SKM-1 (cell line): ENCODE results near the gene TNKS2.
A peak's percentile ranks its signal among the peaks of the same experiment; 100 is the strongest.
"Not testable (repeated sequence)": the region's sequence is repeated elsewhere in the genome, so short reads cannot be mapped to it uniquely, and the experiment has no call there.

ENCODE experiments used
- DNase-seq: peaks from one replicate; lab custom pipeline; 2025; ENCODE audit not compliant: unreplicated experiment; lab: John Stamatoyannopoulos, UW

TNKS2 gene

DNA sequence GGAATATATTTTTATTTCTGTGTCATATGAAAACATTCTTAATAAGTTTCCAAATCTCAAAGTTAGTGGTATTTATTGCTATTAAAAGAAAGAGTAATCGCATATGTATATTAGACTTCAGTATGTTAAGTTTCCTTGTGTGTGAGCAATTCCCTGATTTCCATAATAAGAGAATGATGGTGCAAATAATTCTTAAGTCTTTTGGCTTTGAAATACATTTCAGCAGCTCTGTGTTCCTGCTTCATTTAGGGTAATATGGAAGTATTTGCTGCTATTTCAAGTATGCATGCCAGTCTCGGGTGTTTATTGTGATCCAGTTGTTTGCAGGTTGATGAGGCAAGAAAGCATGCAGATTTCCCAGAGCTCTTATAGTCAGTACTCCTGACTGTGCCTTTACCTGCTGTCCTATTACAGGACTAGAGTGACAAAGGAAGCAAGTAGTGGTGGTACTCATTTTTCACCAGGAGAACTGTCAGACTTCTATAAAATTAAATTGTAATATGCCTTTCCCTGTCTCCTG lies 67.4 kb downstream of the TNKS2 start:
- no peak for DNase-seq

DNA sequence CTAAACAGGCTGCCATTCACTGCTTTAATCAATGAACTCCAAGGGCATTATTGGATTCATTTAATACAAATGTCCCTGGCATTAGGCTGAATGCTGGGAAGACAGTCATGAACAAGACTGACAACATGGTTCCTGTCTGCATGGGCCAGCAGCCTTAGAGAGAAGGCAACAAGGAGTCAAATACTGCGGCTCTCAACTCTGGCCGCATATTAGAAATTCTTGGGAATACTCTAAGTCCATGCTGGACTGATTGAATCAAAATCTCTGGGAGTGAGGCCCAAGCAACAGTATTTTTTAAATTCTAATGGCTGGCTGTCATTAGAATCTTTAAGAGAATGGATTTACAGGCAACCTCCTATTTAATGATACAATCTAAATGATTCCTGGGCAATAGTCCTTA lies 76.9 kb downstream of the TNKS2 start:
- DNase-seq, result no peak

DNA sequence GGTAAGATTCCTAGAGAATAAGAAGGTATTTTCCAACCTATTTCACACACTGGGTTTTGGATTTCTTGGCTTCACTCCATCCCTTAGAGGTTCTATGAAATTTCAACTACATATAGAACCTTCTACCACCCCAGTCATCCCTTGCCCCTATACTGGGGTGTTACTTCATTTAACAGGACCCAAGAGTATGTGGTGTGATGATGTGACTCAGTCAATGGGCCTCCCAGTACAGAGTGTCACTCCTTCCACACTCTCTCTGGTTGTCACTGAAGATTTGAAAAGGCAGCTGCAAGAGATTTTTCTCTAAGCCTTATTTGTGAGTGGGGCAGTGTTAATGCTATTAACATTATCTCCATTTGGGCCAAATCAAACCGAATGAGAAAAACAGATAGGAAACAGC lies 77.6 kb downstream of the TNKS2 start:
- DNase-seq, result no peak

DNA sequence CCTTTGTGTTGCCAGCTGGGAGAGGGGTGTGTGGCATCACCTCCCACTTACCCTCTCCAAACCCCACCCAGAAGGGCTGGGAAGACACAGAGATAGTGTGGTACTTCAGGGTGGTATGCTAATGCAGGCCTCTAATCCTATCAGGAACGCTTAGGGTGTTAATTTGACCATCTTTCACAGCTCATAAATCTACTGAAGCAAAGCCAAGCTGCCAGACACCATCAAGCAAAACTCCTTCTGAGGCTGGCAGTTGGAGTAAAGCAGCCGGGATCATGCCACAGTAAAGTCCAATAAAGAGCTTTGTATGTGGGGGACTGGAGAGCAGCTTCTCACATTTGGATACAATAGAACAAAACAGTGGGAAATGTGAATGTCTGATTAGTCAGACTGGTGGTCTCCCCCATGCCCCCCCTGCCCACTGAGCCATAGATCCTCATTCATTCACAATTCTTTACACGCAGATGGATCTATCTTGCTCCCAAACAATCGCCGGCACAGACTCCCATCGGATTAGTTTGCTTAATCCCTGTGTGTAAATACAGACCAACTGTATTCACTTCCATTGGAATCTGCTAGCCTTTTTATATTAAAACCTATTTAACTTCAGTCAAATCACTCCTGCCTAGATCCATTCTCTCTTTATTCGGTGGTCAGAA lies 81.4 kb downstream of the TNKS2 start:
- DNase-seq, result no peak

DNA sequence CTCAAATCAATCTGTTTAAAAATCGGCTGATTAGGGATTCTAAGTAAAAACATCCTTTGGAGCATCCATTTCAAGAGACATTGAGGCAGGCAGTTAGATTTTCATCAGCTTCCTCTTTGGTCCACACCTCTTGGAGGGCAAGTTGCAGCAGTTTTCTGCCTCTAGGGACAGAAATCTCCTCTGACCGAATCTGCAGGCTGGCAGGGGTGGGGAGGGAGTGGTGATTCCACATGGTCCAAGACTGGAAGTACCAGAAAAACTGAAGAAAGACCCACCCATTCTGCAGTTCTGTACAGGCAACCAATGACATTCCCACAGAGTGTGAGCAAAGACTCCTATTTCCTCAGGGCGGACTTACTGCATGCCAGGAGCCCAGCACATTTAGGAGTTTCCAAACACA lies 82.1 kb downstream of the TNKS2 start:
- no peak for DNase-seq

DNA sequence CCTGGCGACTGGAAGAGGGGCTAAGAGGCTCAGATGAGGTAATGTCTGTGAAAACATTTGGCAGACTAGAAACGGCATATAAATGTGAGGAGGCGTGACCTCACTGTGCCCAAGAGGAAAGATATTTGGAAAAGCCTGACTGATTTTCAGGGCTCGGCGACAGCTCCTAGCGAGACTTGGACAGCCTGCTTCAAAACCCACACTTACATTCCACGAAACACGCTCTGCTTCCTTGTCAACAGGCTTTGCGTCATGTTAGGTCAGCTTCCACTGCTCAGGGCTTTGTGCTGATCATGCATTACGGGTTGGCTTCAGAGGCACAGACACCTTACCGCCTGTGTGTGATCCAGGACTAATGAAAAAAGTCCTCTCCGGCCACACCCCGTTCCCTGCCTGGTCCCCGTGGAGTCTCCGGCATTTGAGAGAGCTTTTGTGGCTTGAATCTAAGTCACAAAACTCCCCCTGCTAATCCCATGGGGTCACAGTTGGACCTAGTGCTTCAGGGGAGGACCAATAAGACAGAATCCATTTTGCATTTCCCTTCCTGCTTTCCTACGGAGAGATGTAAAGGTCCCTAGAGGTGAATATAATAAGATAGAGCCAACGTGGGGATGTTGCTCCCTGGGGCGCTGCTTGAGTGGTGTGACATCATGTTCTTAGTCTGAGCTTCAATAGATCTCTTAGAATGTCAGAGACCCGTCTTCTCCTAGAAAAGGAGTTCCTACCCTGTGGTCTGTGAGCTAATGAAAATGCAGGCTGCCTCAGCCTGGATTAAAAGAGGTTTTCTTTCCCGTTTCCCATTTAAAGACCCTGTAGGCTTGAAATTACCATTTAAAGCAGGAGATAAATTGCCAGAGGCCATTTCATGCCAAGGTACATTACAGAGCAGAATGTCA lies 85.6 kb downstream of the TNKS2 start:
- no peak for DNase-seq

DNA sequence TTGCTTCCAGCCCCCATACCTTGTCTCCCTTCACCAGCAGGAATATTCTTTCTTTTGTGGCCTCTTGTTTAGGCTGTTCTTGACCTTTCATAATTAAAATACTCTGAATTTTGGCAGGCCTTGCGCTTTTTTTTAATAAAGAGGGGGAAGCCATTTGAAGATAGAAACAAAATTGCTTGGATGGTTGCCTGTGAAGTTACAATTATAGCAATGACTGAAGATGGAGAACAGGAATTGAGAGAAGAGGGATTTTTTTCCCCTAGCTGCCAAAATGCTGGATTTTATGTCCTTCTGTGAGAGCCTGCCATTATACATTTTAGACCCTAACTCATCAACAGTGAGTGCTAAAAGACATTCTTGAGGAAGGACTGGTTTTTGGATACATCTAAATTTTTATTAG lies 86.3 kb downstream of the TNKS2 start:
- no peak for DNase-seq

DNA sequence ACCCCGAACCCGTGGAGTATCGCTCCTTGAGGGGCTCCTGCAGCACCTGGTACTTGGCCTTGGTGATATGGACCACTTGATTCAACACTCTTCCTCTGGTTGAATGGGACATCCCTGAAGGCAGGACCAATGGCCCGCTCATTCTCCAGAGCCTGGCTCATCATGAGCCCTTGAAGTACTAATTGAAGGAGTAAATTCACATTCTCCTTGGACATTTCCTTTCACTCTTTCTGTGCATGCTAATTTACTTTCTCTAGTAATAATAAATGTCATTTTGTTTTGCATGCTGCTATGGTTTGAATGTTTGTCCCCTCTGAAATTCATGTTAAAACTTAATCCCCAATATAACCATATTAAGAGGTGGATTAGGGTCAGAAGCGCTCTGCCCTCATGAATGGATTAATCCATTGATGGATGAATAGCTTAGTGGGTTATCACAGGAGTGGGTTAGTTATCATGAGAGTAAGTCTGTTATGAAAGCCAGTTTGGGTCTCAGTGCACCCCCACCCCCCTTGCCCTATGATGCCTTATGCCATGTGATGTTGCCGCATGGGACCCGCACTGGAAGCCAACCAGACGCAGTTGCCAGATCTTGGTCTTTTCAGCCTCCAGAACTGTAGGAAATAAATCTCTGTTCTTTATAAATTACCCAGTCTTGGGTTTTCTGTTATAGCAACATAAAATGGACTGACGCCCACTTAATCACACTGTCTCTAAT lies 87.3 kb downstream of the TNKS2 start:
- no peak for DNase-seq

DNA sequence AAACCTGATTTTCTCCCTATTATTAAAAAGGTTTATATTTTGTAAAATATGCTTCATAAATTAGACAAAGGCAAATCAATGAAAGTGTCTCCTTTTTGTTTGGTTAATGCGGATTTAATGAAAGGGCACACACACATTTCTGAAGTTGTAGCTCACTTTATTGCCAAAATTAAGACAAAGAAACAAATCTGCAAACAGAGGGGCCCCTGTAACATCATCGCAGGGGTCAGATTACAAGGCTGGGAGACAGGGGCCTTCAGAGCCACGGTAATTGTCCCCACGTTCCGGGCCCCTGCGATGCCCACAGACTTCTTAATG lies 88.7 kb downstream of the TNKS2 start:
- no peak for DNase-seq

DNA sequence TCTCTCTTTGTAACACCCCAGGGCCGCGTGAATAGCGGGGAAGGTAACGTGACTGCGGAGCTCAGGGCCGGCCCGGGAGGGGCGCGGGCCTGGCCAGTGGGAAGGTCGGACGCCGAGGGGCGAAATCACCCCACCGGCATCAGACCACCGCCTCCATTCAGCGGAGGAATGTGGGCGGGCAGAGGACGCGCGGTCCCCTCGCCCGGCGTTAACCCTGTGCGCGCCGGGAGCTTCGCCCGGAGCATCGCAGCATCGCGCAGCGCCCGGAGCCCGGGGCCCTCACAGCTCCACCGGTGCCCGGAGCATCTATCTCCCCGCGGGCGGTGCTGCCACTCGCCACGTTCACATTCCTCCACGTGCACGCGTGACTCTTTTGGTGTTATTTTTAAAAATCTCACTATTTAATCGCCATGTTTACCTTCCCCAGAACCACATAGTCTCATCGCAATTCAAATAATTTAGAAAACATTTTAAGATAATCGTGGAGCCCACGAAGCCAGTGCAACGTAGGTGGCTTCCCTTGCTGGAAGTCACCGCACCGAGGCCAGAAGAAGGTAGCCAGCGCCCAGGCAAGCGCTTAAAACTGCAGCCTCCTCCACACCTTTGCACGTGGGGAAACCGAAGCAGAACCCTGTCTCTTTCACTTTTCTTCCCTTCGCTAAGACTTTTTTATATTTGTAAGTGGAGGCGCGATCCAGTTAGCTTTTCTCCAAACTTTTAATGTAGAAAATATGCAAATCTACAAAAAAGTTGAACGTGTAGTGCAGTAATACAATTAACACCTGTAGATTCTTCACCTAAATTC lies 89.2 kb downstream of the TNKS2 start:
- DNase-seq, result no peak

DNA sequence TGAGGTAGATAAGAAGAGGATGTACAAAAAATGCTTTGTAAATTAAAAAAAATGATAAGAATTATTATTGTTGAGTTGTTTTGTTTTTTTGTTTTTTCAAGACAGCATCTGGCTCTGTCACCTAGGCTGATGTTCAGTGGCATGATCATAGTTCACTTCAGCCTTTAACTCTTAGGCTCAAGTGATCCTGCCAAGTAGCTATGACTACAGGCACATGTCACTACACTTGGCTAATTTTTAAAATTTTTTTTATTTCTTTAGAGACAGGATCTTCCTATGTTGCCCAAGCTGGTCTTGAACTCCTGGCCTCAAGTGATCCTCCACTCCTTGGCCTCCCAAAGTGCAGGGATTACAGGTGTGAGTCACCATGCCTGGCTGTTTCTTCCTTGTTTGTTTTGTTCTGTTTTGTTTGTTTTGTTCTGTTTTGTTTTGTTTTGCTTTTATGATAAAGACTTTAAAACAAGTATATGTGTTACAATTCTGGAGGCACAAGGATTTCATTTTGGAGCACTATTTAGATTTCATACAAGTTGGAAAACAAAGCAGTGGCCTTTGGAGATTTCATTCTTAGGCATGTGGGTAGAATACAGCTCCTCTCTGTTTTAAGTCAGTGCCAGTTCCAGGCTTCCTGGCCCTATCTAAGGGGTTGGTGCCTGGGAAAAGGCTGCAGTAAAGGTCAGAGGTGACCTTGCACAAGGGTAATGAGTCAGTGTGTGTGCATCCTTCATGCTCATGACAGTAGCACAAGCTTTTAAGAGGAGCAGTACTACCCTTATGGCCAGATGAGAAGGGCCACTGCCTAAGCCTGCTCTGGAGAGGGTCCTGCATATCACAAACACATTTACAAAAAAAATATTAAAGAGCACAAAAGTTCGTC lies 93.1 kb downstream of the TNKS2 start:
- DNase-seq, result no peak

DNA sequence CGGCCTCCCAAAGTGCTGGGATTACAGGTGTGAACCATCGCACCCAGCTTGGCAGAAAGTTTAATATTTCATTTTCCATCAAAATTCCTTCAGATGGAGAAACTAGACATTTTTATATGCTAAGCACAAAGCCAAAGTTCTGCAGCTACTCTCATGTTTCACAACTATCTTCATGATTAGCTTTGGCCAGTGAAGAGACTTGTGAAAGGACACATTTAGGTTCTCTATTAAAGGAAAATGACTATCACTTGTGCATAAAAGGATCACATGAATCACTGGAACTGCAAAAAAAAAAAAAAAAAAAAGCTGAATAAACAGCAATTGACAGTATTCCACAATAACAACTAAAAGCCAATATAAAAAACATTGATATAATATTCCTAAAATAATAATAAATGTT lies 94.8 kb downstream of the TNKS2 start:
- DNase-seq, result no peak

DNA sequence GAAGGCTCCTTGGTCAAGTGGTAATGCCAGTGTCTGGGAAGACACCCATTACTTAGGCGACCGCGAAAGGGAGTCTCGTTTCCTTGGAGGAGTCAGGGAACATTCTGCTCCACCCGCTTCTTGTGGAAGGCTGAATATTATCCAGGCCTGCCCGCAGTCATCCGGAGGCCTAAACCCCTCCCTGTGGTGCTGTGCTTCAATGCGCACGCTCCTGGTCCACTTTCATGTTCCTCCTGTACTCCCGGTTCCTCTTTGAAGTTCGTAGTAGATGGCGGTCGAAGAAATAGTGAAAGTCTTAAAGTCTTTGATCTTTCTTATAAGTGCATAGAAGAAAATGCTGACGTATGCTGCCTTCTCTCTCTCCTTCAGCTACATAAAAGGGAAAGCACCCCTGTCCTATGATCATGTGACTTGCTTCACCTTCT lies 96.0 kb downstream of the TNKS2 start:
- not testable (repeated sequence) for DNase-seq

DNA sequence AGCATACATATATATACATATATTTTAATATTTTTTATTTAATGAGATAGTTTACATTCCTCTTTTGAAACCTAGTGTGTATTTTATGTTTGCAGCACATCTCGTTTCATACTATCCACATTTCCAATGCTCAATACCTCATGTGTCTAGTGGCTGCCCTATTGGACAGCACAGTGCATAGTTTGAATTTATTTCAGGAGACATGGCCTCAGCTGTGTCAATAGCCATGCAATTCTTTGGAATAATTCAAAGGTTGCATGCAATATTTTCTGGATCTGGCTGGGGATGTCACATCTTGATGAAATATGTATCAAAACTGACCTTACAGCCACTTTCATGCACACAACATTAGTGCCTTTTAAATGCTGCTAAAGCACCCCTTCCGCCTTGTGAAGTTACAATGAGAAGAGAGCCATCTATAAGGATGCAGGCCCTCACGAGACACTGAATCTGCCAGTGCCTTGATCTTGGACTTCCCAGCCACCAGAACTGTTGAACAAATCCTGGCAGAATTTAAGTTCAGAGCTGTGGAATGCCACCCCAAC lies 98.1 kb downstream of the TNKS2 start:
- no peak for DNase-seq

DNA sequence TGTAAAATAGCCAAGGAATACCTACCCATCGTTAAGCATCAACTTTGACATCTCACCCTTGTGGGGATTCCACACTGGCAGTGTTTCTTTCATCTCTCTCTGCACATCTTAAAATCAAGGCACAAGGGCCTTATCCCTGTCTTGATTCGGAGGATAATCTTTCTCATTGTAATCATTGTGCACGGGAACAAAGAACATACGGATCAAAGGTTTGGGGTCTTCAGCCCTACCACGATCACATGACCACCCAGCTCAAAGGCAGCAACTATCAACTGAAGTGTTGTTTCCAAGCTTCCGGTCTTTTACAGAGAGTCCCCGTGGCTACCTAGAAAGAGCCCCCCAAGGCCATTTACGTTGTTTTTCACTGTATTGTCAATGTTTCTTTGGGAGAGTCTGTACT lies 99.2 kb downstream of the TNKS2 start:
- no peak for DNase-seq

DNA sequence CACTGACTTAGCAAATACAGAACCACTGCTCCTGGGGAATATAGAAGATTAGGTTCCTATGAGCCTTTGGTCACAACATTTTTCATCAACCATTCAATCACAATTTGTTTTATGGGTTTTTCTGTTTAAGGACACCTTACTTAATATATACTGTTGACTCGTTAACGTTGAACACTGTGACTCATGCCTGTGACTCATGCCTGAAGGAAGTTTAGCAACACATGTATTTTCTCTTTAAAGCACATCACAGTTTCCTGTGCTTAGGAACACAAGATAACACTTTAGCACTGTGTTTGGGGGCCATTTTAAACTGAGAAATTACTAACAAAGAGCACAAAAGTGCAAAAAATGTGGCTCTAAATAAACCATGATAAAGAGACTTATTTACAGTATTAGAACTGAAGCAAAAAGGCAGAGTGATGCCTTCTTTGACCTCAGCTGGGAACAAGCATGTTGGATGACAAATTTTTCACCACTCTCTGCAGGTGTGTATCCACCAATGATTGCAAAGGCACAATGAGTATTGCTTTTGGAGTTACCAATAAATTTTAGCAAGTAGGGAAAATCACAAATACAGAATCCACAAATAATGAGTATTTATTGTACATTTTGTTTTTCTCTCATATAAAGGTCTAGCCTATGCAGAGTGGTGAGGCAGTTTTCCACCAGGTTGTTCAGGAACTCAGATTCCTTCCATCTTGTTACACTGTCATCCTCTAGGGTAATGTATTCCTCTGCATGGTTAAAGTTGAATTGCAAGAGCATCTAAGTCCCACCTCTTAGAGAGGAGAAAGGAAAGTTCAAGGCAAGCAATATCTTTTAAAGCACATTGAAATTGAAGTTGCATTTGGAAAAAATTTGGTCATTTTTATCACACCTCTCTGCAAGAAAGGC lies 103.8 kb downstream of the TNKS2 start:
- peak; percentile 72 for DNase-seq

DNA sequence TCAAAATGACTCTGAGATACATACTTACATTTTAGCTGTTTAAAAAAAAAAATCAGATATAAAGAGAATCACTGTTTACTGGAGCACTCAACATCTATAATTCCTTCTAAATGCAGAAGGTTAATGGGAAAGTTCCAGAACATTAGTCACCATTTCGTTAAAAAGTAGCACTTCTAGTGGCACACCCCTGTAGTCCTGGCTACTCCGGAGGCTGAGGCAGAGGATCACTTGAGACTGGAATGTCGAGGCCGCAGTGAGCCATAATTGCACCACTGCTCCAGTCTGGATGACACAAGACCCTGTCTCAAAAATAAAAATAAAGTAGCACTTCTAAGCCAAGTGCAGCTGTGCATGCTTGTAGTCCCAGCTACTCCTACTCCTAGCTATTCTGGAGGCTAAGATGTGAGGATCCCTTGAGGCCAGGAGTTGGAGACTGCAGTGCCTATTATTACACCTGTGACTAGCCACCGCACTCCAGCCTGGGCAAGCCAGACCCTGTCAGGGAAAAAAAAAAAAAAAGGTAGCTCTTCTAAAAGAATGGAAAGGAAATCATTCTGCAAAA lies 108.9 kb downstream of the TNKS2 start:
- no peak for DNase-seq

DNA sequence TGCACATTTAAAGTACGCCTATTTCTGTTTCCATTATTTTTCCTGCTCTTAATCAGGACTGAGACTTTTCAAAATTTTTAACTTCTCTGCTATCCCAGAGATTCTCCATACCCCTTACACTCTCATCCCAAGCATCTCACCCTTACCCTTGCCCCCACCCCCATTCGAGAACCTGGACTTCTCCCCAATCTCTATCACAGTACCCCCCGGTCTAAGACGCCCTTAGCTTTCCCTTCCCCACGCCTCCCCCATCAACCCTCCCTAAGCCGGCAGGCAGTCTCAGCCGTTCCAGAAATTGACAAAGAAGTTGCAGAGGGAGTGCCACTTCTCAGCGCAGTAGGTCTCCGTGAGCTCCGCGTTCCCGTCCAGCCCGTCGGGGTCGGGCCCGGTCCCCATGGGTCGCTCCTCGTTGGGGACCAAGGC lies 109.7 kb downstream of the TNKS2 start:
- no peak for DNase-seq
